IPS DF 6.9 (cell line): ENCODE measurements around the gene RPRML.
"Not testable (repeated sequence)": the region's sequence is repeated elsewhere in the genome, so short reads cannot be mapped to it uniquely, and the experiment has no call there.

Experiments used
- DNase-seq: peaks from one replicate; pipeline ENCODE4 v3.0.0-alpha.2; 2013; ENCODE audit warnings: low read depth, low spot score
- H3K27ac ChIP-seq: one replicate; pipeline ENCODE4 v1.5.1; 2013; ENCODE audit warnings: low read length, control low read depth
- H3K27me3 ChIP-seq: 2 replicates; pipeline ENCODE4 v1.6.1; 2013; ENCODE audit warnings: mild to moderate bottlenecking, low read length; ENCODE audit not compliant: control insufficient read depth, insufficient read depth
- H3K36me3 ChIP-seq: 2 replicates; pipeline ENCODE4 v1.6.1; 2013; ENCODE audit warnings: low read length; ENCODE audit not compliant: control insufficient read depth, insufficient read depth
- H3K4me1 ChIP-seq: 2 replicates; pipeline ENCODE4 v1.6.1; 2013; ENCODE audit warnings: low read length; ENCODE audit not compliant: control insufficient read depth, insufficient read depth
- H3K4me3 ChIP-seq: 2 replicates; pipeline ENCODE4 v1.5.1; 2013; ENCODE audit warnings: mild to moderate bottlenecking, low read length
- H3K9me3 ChIP-seq: 2 replicates; pipeline ENCODE4 v1.6.1; 2013; ENCODE audit warnings: low read length, inconsistent platforms; ENCODE audit not compliant: control insufficient read depth, insufficient read depth
- whole genome bisulfite sequencing: extraction: QIAGEN DNeasy Blood & Tissue Kit; methylation state at CpG from one replicate; pipeline ENCODE4 v1.1.7; 2013; ENCODE audit warnings: mixed read lengths, missing lambda C conversion rate; ENCODE audit not compliant: insufficient read length, insufficient coverage; 5-methylcytosine and 5-hydroxymethylcytosine counted together

RPRML gene

GRCh38 chr17:46989637-46990431 lies 10.8 kb upstream of the RPRML start:
- no peaks in the 10 kb centered on the region for H3K4me1 ChIP-seq
- no peak for DNase-seq
- no peaks in the 10 kb centered on the region for H3K9me3 ChIP-seq
- H3K27me3 ChIP-seq: no peaks in the 10 kb centered on the region
- H3K36me3 ChIP-seq: no peaks in the 10 kb centered on the region
- no peak overlapping the region for H3K4me3 ChIP-seq
- no CpG with 5 or more reads among the region's 11 CpGs for WGBS
- no peak overlapping the region for H3K27ac ChIP-seq

GRCh38 chr17:46987927-46988326 lies 8.9 kb upstream of the RPRML start:
- no CpG with 5 or more reads among the region's 5 CpGs for WGBS
- H3K4me3 ChIP-seq, H3K27me3 ChIP-seq, DNase-seq, H3K27ac ChIP-seq, H3K36me3 ChIP-seq, H3K9me3 ChIP-seq, H3K4me1 ChIP-seq: not testable (repeated sequence)

- Histone ChIP-seq H3K9me3 (no peaks in the 10 kb centered on the region), H3K4me3 (no peak overlapping the region), H3K4me1 (no peaks in the 10 kb centered on the region), H3K27me3 (no peaks in the 10 kb centered on the region), H3K36me3 (no peaks in the 10 kb centered on the region), H3K27ac (no peak overlapping the region)
- WGBS: no CpG with 5 or more reads among the region's 7 CpGs
- DNase-seq: no peak
Observed at GRCh38 chr17:46986366-46986765, 7.3 kb upstream of the RPRML start.

- no peak for DNase-seq
- H3K36me3 ChIP-seq: no peaks in the 10 kb centered on the region
- no peak overlapping the region for H3K27ac ChIP-seq
- H3K4me1 ChIP-seq: peaks cover 2% of the 10 kb centered on the region; the same call in 1 of the 2 replicates
- H3K27me3 ChIP-seq: no peaks in the 10 kb centered on the region
- H3K9me3 ChIP-seq: no peaks in the 10 kb centered on the region
- no CpG with 5 or more reads among the region's 5 CpGs for WGBS
- H3K4me3 ChIP-seq: no peak overlapping the region
Observed at GRCh38 chr17:46984892-46985291, 5.8 kb upstream of the RPRML start.

GRCh38 chr17:46984341-46984740 lies 5.3 kb upstream of the RPRML start:
- Histone ChIP-seq H3K4me3 (no peak overlapping the region), H3K4me1 (peaks cover 2% of the 10 kb centered on the region; the same call in 1 of the 2 replicates), H3K27me3 (no peaks in the 10 kb centered on the region), H3K9me3 (no peaks in the 10 kb centered on the region), H3K36me3 (no peaks in the 10 kb centered on the region), H3K27ac (no peak overlapping the region)
- DNase-seq: no peak
- WGBS: no CpG with 5 or more reads among the region's 6 CpGs

- WGBS: no CpG with 5 or more reads among the region's 6 CpGs
Observed at GRCh38 chr17:46983782-46984181, 4.7 kb upstream of the RPRML start.

GRCh38 chr17:46982577-46982976 lies 3.5 kb upstream of the RPRML start:
- WGBS: no CpG with 5 or more reads among the region's 6 CpGs
- Histone ChIP-seq H3K27me3 (peaks cover 8% of the 10 kb centered on the region; the same call in 1 of the 2 replicates), H3K27ac (no peak overlapping the region), H3K36me3 (no peaks in the 10 kb centered on the region; the same call in 1 of the 2 replicates), H3K4me1 (peaks cover 4% of the 10 kb centered on the region; the same call in 1 of the 2 replicates), H3K4me3 (no peak overlapping the region), H3K9me3 (no peaks in the 10 kb centered on the region)
- DNase-seq: no peak

More at GRCh38 chr17:46983782-46984181, 4.7 kb upstream of the RPRML start:
- H3K4me3 ChIP-seq: no peak overlapping the region
- H3K36me3 ChIP-seq: no peaks in the 10 kb centered on the region; the same call in 1 of the 2 replicates
- H3K27me3 ChIP-seq: peaks cover 1% of the 10 kb centered on the region; the same call in 1 of the 2 replicates
- H3K9me3 ChIP-seq: no peaks in the 10 kb centered on the region
- H3K4me1 ChIP-seq: peaks cover 2% of the 10 kb centered on the region; the same call in 1 of the 2 replicates
- DNase-seq: no peak
- H3K27ac ChIP-seq: no peak overlapping the region

- H3K4me1 ChIP-seq: peaks cover 5% of the 10 kb centered on the region; the same call in 1 of the 2 replicates
- no CpG with 5 or more reads among the region's 83 CpGs for WGBS
- no peaks in the 10 kb centered on the region for H3K9me3 ChIP-seq
- DNase-seq: no peak
- no peaks in the 10 kb centered on the region; the same call in 1 of the 2 replicates for H3K36me3 ChIP-seq
- H3K27me3 ChIP-seq: peaks cover 8% of the 10 kb centered on the region; the same call in 1 of the 2 replicates
- peak overlapping the region; percentile 47 for H3K4me3 ChIP-seq
- H3K27ac ChIP-seq: no peak overlapping the region
Observed at GRCh38 chr17:46978489-46979146, 435 bp downstream of the RPRML start.

GRCh38 chr17:46977750-46978488 lies 1.1 kb downstream of the RPRML start:
- Histone ChIP-seq H3K27me3 (peaks cover 8% of the 10 kb centered on the region; the same call in 1 of the 2 replicates), H3K4me1 (peaks cover 5% of the 10 kb centered on the region; the same call in 1 of the 2 replicates), H3K27ac (no peak overlapping the region), H3K4me3 (peak overlapping the region; percentile 47; the same call in 1 of the 2 replicates), H3K36me3 (no peaks in the 10 kb centered on the region; the same call in 1 of the 2 replicates), H3K9me3 (no peaks in the 10 kb centered on the region)
- DNase-seq: no peak
- WGBS: no CpG with 5 or more reads among the region's 36 CpGs

- no peak overlapping the region for H3K27ac ChIP-seq
- peaks cover 5% of the 10 kb centered on the region; the same call in 1 of the 2 replicates for H3K4me1 ChIP-seq
- DNase-seq: peak; percentile 76
- no peaks in the 10 kb centered on the region; the same call in 1 of the 2 replicates for H3K36me3 ChIP-seq
- WGBS: no CpG with 5 or more reads among the region's 7 CpGs
- H3K27me3 ChIP-seq: peaks cover 8% of the 10 kb centered on the region; the same call in 1 of the 2 replicates
- no peak overlapping the region for H3K4me3 ChIP-seq
- no peaks in the 10 kb centered on the region for H3K9me3 ChIP-seq
Observed at GRCh38 chr17:46977348-46977747, 1.7 kb downstream of the RPRML start.
